DND-41 (cell line): ENCODE measurements around the gene EMP2.

ENCODE experiments used
- ATAC-seq: fragments of 200-7000 bp; cut with Tn5 transposase; 3 replicates; pipeline ENCODE4 v1.9.1; 2021; ENCODE audit warnings: low read depth; ENCODE audit not compliant: insufficient read depth
- DNase-seq: peaks from one replicate; pipeline ENCODE4 v3.0.0-alpha.2; 2020
- H2AFZ ChIP-seq: 2 replicates; pipeline ENCODE4 v1.6.0; 2012; ENCODE audit warnings: low read depth, low read length
- H3K27ac ChIP-seq: 2 replicates; pipeline ENCODE4 v1.5.1; 2012; ENCODE audit warnings: low read length, inconsistent platforms
- H3K27me3 ChIP-seq: fragments of 200-600 bp; sonication (generic); 2 replicates; pipeline ENCODE4 v1.6.0; 2012; ENCODE audit warnings: low read length, mild to moderate bottlenecking, inconsistent platforms; ENCODE audit not compliant: insufficient read depth, poor library complexity
- H3K36me3 ChIP-seq: 2 replicates; pipeline ENCODE4 v1.5.1; 2012; ENCODE audit warnings: low read length, inconsistent platforms; ENCODE audit not compliant: insufficient read depth
- H3K4me1 ChIP-seq: 2 replicates; pipeline ENCODE4 v1.5.1; 2012; ENCODE audit warnings: mild to moderate bottlenecking, low read length; ENCODE audit not compliant: insufficient read depth
- H3K4me2 ChIP-seq: 2 replicates; pipeline ENCODE4 v1.6.0; 2012; ENCODE audit warnings: mild to moderate bottlenecking, moderate library complexity, low read length, inconsistent platforms; ENCODE audit not compliant: insufficient read depth
- H3K4me3 ChIP-seq, 2 experiments: fragments of 200-600 bp in 1 of 2; shearing (Covaris generic) in 1 of 2; 2 replicates each; pipeline ENCODE4 v1.5.1; 2012 to 2016; ENCODE audit warnings: inconsistent platforms in 2 of 2, low read length in 2 of 2, mild to moderate bottlenecking in 2 of 2, low read depth in 1 of 2, moderate library complexity in 1 of 2
- H3K79me2 ChIP-seq: 2 replicates; pipeline ENCODE4 v1.6.0; 2012; ENCODE audit warnings: low read length, inconsistent platforms; ENCODE audit not compliant: insufficient read depth
- H3K9ac ChIP-seq: 2 replicates; pipeline ENCODE4 v1.6.0; 2012; ENCODE audit warnings: low read depth, mild to moderate bottlenecking, inconsistent platforms, low read length, moderate library complexity
- H3K9me3 ChIP-seq: 2 replicates; pipeline ENCODE4 v1.5.1; 2012; ENCODE audit warnings: low read length, moderate library complexity, mild to moderate bottlenecking, inconsistent platforms; ENCODE audit not compliant: insufficient read depth, severe bottlenecking
- H4K20me1 ChIP-seq: 2 replicates; pipeline ENCODE4 v1.6.0; 2012; ENCODE audit warnings: low read length; ENCODE audit not compliant: insufficient read depth
- EZH2 ChIP-seq: IDR thresholded peaks from 3 replicates; pipeline ENCODE4 v1.6.1; 2012; ENCODE audit warnings: borderline replicate concordance, low read depth, mild to moderate bottlenecking, moderate library complexity, low read length, inconsistent platforms; ENCODE audit not compliant: severe bottlenecking
- TF ChIP-seq, protein P1 (sequence below): IDR thresholded peaks from 2 replicates; pipeline ENCODE4 v1.5.1; 2012; ENCODE audit warnings: borderline replicate concordance, low read length, moderate library complexity, mild to moderate bottlenecking; ENCODE audit not compliant: poor library complexity, severe bottlenecking; ENCODE audit errors: extremely low read depth

Gene EMP2

DNA sequence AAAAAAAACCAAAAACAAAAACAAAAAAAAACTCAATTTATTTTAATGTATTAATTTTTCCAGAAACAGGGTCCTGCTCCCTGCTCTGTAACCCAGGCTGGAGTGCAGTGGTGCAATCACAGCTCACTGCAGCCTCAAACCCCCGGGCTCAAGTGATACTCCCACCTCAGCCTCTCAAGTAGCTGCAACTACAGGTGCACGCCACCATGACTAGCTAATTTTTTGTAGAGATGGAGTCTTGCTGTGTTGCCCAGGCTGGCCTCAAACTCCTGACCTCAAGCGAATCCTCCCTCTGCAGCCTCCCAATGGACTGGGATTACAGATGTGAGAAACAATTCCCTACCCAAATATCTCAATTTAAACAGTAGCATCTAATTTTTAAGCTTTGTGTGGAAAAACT lies 25.2 kb upstream of the EMP2 start:
- H4K20me1 ChIP-seq: 0 out of 2 replicates have a peak, but pooled peaks cover 3% of the 10 kb centered on the region
- no peaks in the 10 kb centered on the region for H3K36me3 ChIP-seq
- H3K4me1 ChIP-seq: no peaks in the 10 kb centered on the region
- no peak overlapping the region for H2AFZ ChIP-seq
- peaks cover 6% of the 10 kb centered on the region for H3K27me3 ChIP-seq
- H3K9ac ChIP-seq: no peak overlapping the region
- no peak overlapping the region for H3K4me3 ChIP-seq
- H3K9me3 ChIP-seq: no peaks in the 10 kb centered on the region
- H3K27ac ChIP-seq: no peak overlapping the region
- TF ChIP-seq, protein P1, sequence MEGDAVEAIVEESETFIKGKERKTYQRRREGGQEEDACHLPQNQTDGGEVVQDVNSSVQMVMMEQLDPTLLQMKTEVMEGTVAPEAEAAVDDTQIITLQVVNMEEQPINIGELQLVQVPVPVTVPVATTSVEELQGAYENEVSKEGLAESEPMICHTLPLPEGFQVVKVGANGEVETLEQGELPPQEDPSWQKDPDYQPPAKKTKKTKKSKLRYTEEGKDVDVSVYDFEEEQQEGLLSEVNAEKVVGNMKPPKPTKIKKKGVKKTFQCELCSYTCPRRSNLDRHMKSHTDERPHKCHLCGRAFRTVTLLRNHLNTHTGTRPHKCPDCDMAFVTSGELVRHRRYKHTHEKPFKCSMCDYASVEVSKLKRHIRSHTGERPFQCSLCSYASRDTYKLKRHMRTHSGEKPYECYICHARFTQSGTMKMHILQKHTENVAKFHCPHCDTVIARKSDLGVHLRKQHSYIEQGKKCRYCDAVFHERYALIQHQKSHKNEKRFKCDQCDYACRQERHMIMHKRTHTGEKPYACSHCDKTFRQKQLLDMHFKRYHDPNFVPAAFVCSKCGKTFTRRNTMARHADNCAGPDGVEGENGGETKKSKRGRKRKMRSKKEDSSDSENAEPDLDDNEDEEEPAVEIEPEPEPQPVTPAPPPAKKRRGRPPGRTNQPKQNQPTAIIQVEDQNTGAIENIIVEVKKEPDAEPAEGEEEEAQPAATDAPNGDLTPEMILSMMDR: no peak
- no peak for DNase-seq
- no peak for ATAC-seq
- H3K79me2 ChIP-seq: no peaks in the 10 kb centered on the region
- H3K4me2 ChIP-seq: no peak overlapping the region

DNA sequence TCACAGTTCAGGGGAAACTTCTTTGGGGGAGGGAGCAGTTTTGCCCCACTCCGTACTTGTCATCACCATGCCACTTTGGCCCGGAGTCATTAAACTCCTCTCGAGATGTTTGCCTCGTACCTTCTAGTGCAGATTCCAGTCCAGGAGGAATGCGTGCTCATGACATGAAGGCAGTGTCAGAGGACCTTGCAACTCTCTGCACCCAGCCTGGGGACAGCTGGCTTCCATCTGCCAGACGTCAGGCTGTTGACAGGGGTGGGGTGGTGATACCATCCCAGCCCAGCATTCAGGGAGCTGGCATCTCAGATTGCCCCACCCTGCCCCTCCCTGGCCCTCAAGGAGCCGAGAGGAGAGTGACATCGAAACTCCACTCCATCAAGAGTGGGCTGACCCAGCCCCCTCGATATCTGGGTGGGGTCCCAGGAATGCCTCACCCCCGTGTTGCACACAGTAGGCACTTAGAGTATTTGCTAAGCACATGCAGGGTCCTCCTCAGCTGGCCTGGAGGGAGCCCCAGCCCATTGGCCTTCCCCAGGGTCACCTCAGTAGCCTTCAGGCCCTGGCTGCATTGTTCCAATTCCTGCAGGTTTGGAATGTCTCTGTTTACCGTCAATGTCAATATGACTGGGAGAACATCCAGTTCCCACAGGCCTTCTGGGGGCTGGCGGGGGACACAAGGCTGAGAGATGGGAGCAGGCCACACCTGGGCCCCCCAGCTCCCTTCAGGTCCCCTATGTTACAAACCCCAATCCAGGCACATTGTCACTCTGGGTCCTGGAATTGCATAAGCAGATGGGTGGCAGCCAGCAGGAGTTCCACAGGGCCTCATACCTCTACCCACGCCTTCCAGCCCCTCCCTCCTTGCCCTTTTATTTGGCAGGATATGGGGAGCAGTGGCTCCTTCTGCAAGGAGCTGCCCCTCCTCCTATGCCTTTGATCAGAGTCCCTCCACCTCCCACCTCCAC lies 21.3 kb upstream of the EMP2 start:
- no peaks in the 10 kb centered on the region for H3K9me3 ChIP-seq
- no peak overlapping the region for H2AFZ ChIP-seq
- no peak overlapping the region for H3K27ac ChIP-seq
- H3K79me2 ChIP-seq: no peaks in the 10 kb centered on the region
- no peaks in the 10 kb centered on the region for H3K36me3 ChIP-seq
- ATAC-seq (no peak), DNase-seq (no peak)
- no peaks in the 10 kb centered on the region for H3K4me1 ChIP-seq
- H3K4me3 ChIP-seq: no peak overlapping the region
- 0 out of 2 replicates have a peak, but pooled peaks cover 1% of the 10 kb centered on the region for H4K20me1 ChIP-seq
- no peak overlapping the region for H3K4me2 ChIP-seq
- H3K9ac ChIP-seq: no peak overlapping the region
- peaks cover 4% of the 10 kb centered on the region for H3K27me3 ChIP-seq
- TF ChIP-seq, protein P1: no peak
- TF ChIP-seq EZH2: no peak

DNA sequence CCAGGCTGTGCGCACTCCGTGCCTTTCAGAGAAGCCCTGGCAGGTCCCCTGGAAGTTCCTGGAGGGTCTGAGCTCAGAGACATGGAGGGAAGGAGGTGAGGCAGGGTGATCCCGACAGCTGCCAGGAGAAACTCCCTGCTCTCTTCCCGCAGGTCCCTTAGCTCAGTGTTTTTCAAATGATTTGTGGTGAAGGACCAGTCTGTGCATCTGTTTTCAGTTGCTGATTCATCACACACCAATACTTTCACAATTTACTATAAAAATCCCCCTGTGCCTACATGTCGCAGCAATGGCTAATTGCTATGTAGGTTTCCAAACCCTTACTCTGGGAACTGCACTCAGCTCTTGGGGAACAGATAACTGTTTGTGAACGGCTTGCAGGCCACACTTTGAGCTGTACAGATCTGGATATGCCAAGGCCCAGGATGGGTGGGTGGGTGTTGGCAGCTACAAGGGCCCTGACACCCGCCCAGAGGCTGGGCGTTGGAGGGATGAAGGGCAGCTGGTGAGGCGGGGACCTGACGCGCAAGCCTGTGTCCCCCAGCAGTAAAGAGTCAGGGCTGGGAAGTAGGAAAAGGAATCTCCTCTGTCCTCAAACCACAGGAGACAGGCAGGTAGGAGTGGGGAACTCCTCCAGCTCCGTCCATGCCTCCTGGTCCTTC lies 20.5 kb upstream of the EMP2 start:
- TF ChIP-seq, protein P1: no peak
- no peak for TF ChIP-seq EZH2
- no peaks in the 10 kb centered on the region for H3K9me3 ChIP-seq
- H3K4me2 ChIP-seq: no peak overlapping the region
- ATAC-seq (no peak), DNase-seq (no peak)
- no peaks in the 10 kb centered on the region for H4K20me1 ChIP-seq
- no peak overlapping the region for H3K27ac ChIP-seq
- peaks cover 4% of the 10 kb centered on the region for H3K27me3 ChIP-seq
- no peak overlapping the region for H3K9ac ChIP-seq
- no peak overlapping the region for H3K4me3 ChIP-seq
- H3K4me1 ChIP-seq: no peaks in the 10 kb centered on the region
- no peaks in the 10 kb centered on the region for H3K79me2 ChIP-seq
- no peaks in the 10 kb centered on the region for H3K36me3 ChIP-seq
- no peak overlapping the region for H2AFZ ChIP-seq
